Endothelial cell of umbilical vein (primary cell): ENCODE measurements around the gene GCDH.

Source experiments
- CTCF ChIP-seq, 2 donors: IDR thresholded peaks; 1 replicate in 1 of 2; 2 replicates in 1 of 2; pipeline ENCODE4 v1.5.1; 2011; ENCODE audit warnings: low read length in 2 of 2, mild to moderate bottlenecking in 2 of 2, moderate library complexity in 2 of 2, control low read depth in 1 of 2, inconsistent platforms in 1 of 2, low read depth in 1 of 2; ENCODE audit not compliant: insufficient read depth in 1 of 2; ENCODE audit errors: extremely low read depth in 1 of 2
- EZH2 ChIP-seq: IDR thresholded peaks from 2 replicates; pipeline ENCODE4 v1.6.1; 2012; ENCODE audit warnings: borderline replicate concordance, low read depth, mild to moderate bottlenecking, moderate library complexity, low read length, inconsistent platforms; ENCODE audit not compliant: severe bottlenecking
- POLR2AphosphoS5 ChIP-seq: IDR thresholded peaks from 2 replicates; pipeline ENCODE4 v1.6.1; 2012; ENCODE audit warnings: low read depth, mild to moderate bottlenecking, control low read depth, low read length, moderate library complexity; ENCODE audit not compliant: insufficient read depth
- TF ChIP-seq, protein P1 (sequence below): IDR thresholded peaks from 2 replicates; pipeline ENCODE4 v1.6.1; 2011; ENCODE audit not compliant: insufficient read depth, insufficient read length

DNA sequence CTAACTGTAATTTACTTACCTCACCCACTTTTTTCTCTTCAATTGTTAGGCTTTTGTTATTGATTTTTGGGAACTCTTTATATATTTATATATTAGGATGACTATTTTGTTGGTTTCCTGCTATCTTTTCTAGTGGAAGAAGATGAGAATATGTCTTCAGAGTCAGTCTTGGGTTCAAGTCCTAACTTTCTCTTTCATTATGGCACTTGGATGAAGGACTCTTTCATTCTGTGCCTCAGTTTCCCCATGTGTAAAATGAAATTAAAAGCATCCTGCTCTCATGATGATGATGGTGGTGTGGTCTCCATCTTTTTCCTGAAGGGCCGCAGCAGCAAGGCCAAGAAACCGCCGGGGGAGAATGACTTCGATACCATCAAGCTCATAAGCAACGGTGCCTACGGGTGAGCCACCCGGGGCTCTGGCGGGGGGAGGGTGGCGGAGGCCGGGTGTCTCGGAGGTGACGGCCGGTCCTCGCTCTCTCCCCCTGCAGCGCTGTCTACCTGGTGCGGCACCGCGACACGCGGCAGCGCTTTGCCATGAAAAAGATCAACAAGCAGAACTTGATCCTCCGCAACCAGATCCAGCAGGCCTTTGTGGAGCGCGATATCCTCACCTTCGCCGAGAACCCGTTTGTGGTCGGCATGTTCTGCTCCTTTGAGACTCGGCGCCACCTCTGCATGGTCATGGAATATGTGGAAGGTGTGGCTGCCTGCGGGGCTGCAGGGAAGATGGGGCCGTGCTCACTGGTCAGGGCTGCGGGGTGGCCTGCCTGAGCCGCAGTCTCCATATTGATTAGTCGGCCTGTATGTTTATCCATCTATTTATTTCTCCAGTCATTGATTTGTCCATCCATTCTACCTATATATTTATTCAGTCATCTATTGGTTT, 32.7 kb upstream of the GCDH start:
- no peak for TF ChIP-seq CTCF (IDR thresholded peaks at IDR 0.05; ENCODE audit: extremely low read depth in 1 of 2, insufficient read depth in 1 of 2, low read depth in 1 of 2, low read length in 2 of 2)
- no peak for TF ChIP-seq POLR2AphosphoS5
- TF ChIP-seq, protein P1, sequence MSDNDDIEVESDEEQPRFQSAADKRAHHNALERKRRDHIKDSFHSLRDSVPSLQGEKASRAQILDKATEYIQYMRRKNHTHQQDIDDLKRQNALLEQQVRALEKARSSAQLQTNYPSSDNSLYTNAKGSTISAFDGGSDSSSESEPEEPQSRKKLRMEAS: no peak
- no peak for TF ChIP-seq EZH2
